ENCODE data around the gene CDK5RAP2.

DNA sequence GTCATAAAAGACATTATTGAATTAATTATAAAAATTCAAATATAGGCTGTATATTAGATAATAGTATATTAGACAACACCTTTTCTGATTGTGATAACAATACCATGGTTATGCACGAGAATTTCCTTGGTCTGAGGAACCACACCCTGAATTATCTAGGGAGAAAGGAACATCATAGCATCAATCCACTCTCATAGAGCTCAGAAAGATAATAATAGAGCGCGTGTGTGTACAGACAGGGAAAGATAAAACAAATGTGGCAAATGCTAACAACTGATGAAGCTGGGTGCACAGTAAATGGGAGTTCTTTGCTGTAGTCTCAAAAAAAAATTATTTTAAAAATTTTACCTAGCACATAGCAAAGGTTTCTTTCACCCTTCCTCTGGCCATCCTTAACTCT is 143.5 kb downstream of the CDK5RAP2 start:
- TF ChIP-seq, protein P1, sequence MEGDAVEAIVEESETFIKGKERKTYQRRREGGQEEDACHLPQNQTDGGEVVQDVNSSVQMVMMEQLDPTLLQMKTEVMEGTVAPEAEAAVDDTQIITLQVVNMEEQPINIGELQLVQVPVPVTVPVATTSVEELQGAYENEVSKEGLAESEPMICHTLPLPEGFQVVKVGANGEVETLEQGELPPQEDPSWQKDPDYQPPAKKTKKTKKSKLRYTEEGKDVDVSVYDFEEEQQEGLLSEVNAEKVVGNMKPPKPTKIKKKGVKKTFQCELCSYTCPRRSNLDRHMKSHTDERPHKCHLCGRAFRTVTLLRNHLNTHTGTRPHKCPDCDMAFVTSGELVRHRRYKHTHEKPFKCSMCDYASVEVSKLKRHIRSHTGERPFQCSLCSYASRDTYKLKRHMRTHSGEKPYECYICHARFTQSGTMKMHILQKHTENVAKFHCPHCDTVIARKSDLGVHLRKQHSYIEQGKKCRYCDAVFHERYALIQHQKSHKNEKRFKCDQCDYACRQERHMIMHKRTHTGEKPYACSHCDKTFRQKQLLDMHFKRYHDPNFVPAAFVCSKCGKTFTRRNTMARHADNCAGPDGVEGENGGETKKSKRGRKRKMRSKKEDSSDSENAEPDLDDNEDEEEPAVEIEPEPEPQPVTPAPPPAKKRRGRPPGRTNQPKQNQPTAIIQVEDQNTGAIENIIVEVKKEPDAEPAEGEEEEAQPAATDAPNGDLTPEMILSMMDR (IDR thresholded peaks at IDR 0.05) = no peak
- TF ChIP-seq POLR2A (IDR thresholded peaks at IDR 0.05) (no peak), POLR2AphosphoS5 (IDR thresholded peaks at IDR 0.05) (no peak)

All from sigmoid colon (tissue), 4 donors.